Measurements from ENCODE around the gene PHF19. TPM values are rescaled to one million over a fixed set of nuclear protein-coding genes. Genes with fewer than 3 reads are reported as not detected.

The PHF19 gene
- total RNA-seq, 4 donors from 2014 or later, result 11.3 to 15.5 (median 13.8) TPM

GRCh38 chr9:120883608-120883996 lies 6.6 kb upstream of the PHF19 start:
- Histone ChIP-seq H3K36me3 (no peaks in the 10 kb centered on the region), H3K27me3 (no peaks in the 10 kb centered on the region), H3K27ac (no peak overlapping the region), H3K4me1 (peaks cover 8% of the 10 kb centered on the region), H3K9me3 (no peaks in the 10 kb centered on the region), H3K4me3 (no peak overlapping the region)
- no peak for DNase-seq (ENCODE audit: low spot score in 2 of 2)
- TF ChIP-seq POLR2AphosphoS5 (IDR thresholded peaks at IDR 0.05) (no peak), CTCF (IDR thresholded peaks at IDR 0.05) (no peak), EP300 (IDR thresholded peaks at IDR 0.05) (no peak), POLR2A (IDR thresholded peaks at IDR 0.05) (no peak)
- WGBS, result 76% methylated on average over 3 of the region's 3 CpGs

GRCh38 chr9:120882935-120883607 lies 6.1 kb upstream of the PHF19 start:
- Histone ChIP-seq H3K9me3 (no peaks in the 10 kb centered on the region), H3K4me1 (peaks cover 14% of the 10 kb centered on the region), H3K4me3 (no peak overlapping the region), H3K27ac (no peak overlapping the region), H3K36me3 (no peaks in the 10 kb centered on the region), H3K27me3 (no peaks in the 10 kb centered on the region)
- TF ChIP-seq POLR2A (IDR thresholded peaks at IDR 0.05) (no peak), CTCF (IDR thresholded peaks at IDR 0.05) (no peak), EP300 (IDR thresholded peaks at IDR 0.05) (no peak), POLR2AphosphoS5 (IDR thresholded peaks at IDR 0.05) (no peak)
- DNase-seq (ENCODE audit: low spot score in 2 of 2), result no peak
- 69% methylated on average over 10 of the region's 10 CpGs for WGBS

- H3K9me3 ChIP-seq, result no peaks in the 10 kb centered on the region
- WGBS, result 76% methylated on average over 6 of the region's 6 CpGs
- DNase-seq (ENCODE audit: low spot score in 2 of 2), result no peak
- H3K4me1 ChIP-seq, result peaks cover 26% of the 10 kb centered on the region
- no peaks in the 10 kb centered on the region for H3K27me3 ChIP-seq
- no peak overlapping the region for H3K4me3 ChIP-seq
- no peak overlapping the region for H3K27ac ChIP-seq
- H3K36me3 ChIP-seq, result no peaks in the 10 kb centered on the region
- TF ChIP-seq CTCF (IDR thresholded peaks at IDR 0.05) (no peak), POLR2AphosphoS5 (IDR thresholded peaks at IDR 0.05) (no peak), POLR2A (IDR thresholded peaks at IDR 0.05) (no peak), EP300 (IDR thresholded peaks at IDR 0.05) (no peak)
Measured at GRCh38 chr9:120879446-120879845, 2.5 kb upstream of the PHF19 start.

GRCh38 chr9:120878188-120879130 lies 1.5 kb upstream of the PHF19 start:
- Histone ChIP-seq H3K4me1 (peaks cover 26% of the 10 kb centered on the region), H3K9me3 (no peaks in the 10 kb centered on the region), H3K4me3 (no peak overlapping the region), H3K36me3 (no peaks in the 10 kb centered on the region), H3K27ac (no peak overlapping the region), H3K27me3 (no peaks in the 10 kb centered on the region)
- no peak for TF ChIP-seq EP300 (IDR thresholded peaks at IDR 0.05)
- no peak for TF ChIP-seq POLR2A (IDR thresholded peaks at IDR 0.05)
- no peak for TF ChIP-seq CTCF (IDR thresholded peaks at IDR 0.05)
- TF ChIP-seq POLR2AphosphoS5 (IDR thresholded peaks at IDR 0.05), result no peak
- 74% methylated on average over 8 of the region's 8 CpGs for WGBS
- no peak for DNase-seq (ENCODE audit: low spot score in 2 of 2)
